Measurements from ENCODE around the gene DENND4A.
"Not testable (repeated sequence)": the region's sequence is repeated elsewhere in the genome, so short reads cannot be mapped to it uniquely, and the experiment has no call there.

DNA sequence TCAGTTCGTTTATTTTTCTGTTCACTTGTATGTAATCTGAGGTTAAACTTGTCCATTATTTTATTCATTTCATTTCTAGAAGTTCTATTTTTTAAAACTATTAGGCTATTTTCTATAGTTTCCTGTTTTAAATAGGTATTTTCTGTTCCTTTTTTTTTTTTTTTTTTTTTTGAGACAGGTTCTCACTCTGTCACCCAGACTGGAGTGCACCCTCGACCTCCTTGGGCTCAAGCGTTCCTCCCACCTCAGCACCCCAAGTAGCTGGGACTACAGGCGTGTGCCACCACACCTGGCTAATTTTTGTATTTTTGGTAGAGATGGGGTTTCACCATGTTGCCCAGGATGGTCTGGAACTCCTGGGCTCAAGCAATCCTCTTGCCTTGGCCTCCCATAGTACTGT is 22.2 kb upstream of the DENND4A start:
- TF ChIP-seq, protein P1, sequence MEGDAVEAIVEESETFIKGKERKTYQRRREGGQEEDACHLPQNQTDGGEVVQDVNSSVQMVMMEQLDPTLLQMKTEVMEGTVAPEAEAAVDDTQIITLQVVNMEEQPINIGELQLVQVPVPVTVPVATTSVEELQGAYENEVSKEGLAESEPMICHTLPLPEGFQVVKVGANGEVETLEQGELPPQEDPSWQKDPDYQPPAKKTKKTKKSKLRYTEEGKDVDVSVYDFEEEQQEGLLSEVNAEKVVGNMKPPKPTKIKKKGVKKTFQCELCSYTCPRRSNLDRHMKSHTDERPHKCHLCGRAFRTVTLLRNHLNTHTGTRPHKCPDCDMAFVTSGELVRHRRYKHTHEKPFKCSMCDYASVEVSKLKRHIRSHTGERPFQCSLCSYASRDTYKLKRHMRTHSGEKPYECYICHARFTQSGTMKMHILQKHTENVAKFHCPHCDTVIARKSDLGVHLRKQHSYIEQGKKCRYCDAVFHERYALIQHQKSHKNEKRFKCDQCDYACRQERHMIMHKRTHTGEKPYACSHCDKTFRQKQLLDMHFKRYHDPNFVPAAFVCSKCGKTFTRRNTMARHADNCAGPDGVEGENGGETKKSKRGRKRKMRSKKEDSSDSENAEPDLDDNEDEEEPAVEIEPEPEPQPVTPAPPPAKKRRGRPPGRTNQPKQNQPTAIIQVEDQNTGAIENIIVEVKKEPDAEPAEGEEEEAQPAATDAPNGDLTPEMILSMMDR (IDR thresholded peaks at IDR 0.05): not testable (repeated sequence)
- TF ChIP-seq POLR2AphosphoS5 (IDR thresholded peaks at IDR 0.05; ENCODE audit: low read depth, low read length); SIN3A (IDR thresholded peaks at IDR 0.05; ENCODE audit: borderline replicate concordance, insufficient read depth, low read depth, low read length); TCF7L2 (IDR thresholded peaks at IDR 0.05; ENCODE audit: low read depth, low read length): not testable (repeated sequence)
- TF ChIP-seq, protein P2, sequence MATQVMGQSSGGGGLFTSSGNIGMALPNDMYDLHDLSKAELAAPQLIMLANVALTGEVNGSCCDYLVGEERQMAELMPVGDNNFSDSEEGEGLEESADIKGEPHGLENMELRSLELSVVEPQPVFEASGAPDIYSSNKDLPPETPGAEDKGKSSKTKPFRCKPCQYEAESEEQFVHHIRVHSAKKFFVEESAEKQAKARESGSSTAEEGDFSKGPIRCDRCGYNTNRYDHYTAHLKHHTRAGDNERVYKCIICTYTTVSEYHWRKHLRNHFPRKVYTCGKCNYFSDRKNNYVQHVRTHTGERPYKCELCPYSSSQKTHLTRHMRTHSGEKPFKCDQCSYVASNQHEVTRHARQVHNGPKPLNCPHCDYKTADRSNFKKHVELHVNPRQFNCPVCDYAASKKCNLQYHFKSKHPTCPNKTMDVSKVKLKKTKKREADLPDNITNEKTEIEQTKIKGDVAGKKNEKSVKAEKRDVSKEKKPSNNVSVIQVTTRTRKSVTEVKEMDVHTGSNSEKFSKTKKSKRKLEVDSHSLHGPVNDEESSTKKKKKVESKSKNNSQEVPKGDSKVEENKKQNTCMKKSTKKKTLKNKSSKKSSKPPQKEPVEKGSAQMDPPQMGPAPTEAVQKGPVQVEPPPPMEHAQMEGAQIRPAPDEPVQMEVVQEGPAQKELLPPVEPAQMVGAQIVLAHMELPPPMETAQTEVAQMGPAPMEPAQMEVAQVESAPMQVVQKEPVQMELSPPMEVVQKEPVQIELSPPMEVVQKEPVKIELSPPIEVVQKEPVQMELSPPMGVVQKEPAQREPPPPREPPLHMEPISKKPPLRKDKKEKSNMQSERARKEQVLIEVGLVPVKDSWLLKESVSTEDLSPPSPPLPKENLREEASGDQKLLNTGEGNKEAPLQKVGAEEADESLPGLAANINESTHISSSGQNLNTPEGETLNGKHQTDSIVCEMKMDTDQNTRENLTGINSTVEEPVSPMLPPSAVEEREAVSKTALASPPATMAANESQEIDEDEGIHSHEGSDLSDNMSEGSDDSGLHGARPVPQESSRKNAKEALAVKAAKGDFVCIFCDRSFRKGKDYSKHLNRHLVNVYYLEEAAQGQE (IDR thresholded peaks at IDR 0.05; ENCODE audit: insufficient read depth in 1 of 2, low read depth in 2 of 2, low read length in 1 of 2): not testable (repeated sequence)

Measured in Panc1 (cell line).